Transverse colon (tissue), 4 donors: ENCODE measurements around the gene INAVA. TPM values are rescaled to one million over a fixed set of nuclear protein-coding genes. Genes with fewer than 3 reads are reported as not detected.
A peak's percentile ranks its signal among the peaks of the same experiment; 100 is the strongest.

ENCODE experiments used
- DNase-seq: peaks from one replicate; pipeline ENCODE4 v3.0.0-alpha.2; 2019
- H3K27ac ChIP-seq, 4 donors: fragments of 200-600 bp; sonication (generic); 2 replicates each; pipeline ENCODE4 v1.5.1; 2016 to 2018; ENCODE audit warnings: inconsistent platforms in 4 of 4
- H3K27me3 ChIP-seq: fragments of 200-600 bp; sonication (generic); 2 replicates; pipeline ENCODE4 v1.5.1; 2017; ENCODE audit warnings: inconsistent platforms
- H3K36me3 ChIP-seq, 4 donors: fragments of 200-600 bp; sonication (generic); 2 replicates each; pipeline ENCODE4 v1.5.1; 2017 to 2019; ENCODE audit warnings: inconsistent platforms in 4 of 4
- H3K4me1 ChIP-seq, 4 donors: fragments of 200-600 bp; sonication (generic); 2 replicates each; pipeline ENCODE4 v1.5.1; 2017 to 2020; ENCODE audit warnings: inconsistent platforms in 4 of 4
- H3K4me3 ChIP-seq, 4 donors: fragments of 200-600 bp; sonication (generic); 1 replicate in 1 of 4; 2 replicates in 3 of 4; pipeline versions ENCODE4 v1.5.1 to v1.6.1; 2017 to 2019; ENCODE audit warnings: inconsistent platforms in 4 of 4
- H3K9me3 ChIP-seq, 2 donors: fragments of 200-600 bp; sonication (generic); 2 replicates each; pipeline ENCODE4 v1.5.1; 2017 to 2019; ENCODE audit warnings: inconsistent platforms in 2 of 2
- EP300 ChIP-seq: sonication (generic); formaldehyde crosslinking; IDR thresholded peaks from one replicate; pipeline ENCODE4 v1.6.1; 2017; ENCODE audit warnings: antibody characterized with exemption, low read depth
- POLR2A ChIP-seq: fragments of 450-650 bp; IDR thresholded peaks from one replicate; pipeline ENCODE4 v1.6.1; 2016; ENCODE audit warnings: antibody characterized with exemption, mild to moderate bottlenecking, moderate library complexity
- POLR2AphosphoS5 ChIP-seq, 3 donors: sonication (generic); formaldehyde crosslinking; IDR thresholded peaks; one replicate each; pipeline ENCODE4 v1.6.1; 2016; ENCODE audit warnings: antibody characterized with exemption in 3 of 3
- WGBS, 2 donors: methylation state at CpG; one replicate each; pipeline ENCODE4 v1.1.5; 2018; ENCODE audit warnings: low coverage in 1 of 2; 5-methylcytosine and 5-hydroxymethylcytosine counted together
- in situ Hi-C, 4 donors: fragments of 200-750 bp; cut with MboI; loops; one replicate each; pipeline versions ENCODE4 v1.15.0 to v1.15.1; 2017; ENCODE audit warnings: low sequenced_read_pairs in 3 of 4, low pct_ligation_motif_present in 1 of 4, low pct_unique_long_range_greater_than_20kb in 1 of 4
- intact Hi-C: fragments of 100-400 bp; cut with DNase I; formaldehyde crosslinking; loops from one replicate; pipeline ENCODE4 v1.15.1; 2023; ENCODE audit warnings: low total_unique reads
- total RNA-seq, 4 donors: library from RNA; depleted of rRNA; stranded (reverse); fragments of >200 nt; gene quantifications; one replicate each; pipeline ENCODE4 v1.1.0, GENCODE V29; 2016
- TF ChIP-seq, protein P1 (sequence below), 5 experiments: fragments of 200-600 bp in 3 of 5; fragments of 450-650 bp in 2 of 5; sonication (generic) in 3 of 5; IDR thresholded peaks; 1 replicate in 2 of 5; 2 replicates in 3 of 5; pipeline ENCODE4 v1.5.1; 2016 to 2017; ENCODE audit warnings: antibody characterized with exemption in 5 of 5, inconsistent platforms in 3 of 5, mild to moderate bottlenecking in 2 of 5, moderate library complexity in 1 of 5

INAVA gene
- total RNA-seq, 4 donors from 2014 or later = 139 to 609 (median 265) TPM

DNA sequence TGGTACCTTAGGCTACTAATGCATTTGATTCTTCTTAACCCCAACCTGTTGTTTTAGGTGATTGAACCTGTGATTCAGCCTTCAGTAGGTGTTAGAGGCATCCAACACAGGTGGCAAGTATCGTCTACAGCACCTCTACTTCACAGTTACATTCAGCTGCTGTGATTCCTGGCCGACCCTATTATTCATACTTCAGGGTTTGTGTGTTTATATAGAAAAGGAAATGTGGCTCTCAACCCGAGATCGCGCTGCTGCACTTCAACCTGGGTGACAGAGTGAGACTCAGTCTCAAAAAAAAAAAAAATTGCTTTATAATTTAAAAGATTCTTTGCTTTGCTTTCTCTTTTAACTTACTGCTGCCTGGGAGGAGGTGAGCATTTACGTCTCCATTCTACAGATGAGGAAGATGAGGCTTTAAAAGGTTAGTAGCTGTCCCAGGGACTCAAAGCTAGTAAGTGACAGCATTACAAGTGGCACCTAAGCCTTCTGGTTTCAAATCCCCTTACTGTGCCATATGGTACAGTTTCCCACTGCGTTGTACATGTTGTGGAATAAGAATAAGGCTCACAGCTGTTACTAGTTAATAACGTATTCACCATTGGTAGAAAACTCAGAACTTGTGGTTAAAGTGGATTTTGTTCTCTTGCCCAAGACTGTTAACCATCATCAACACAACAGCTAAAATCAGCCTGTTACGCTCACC is 31.8 kb upstream of the INAVA start:
- TF ChIP-seq POLR2A = no peak
- TF ChIP-seq POLR2AphosphoS5 (IDR thresholded peaks at IDR 0.05) = no peak
- TF ChIP-seq EP300 = no peak
- TF ChIP-seq, protein P1, sequence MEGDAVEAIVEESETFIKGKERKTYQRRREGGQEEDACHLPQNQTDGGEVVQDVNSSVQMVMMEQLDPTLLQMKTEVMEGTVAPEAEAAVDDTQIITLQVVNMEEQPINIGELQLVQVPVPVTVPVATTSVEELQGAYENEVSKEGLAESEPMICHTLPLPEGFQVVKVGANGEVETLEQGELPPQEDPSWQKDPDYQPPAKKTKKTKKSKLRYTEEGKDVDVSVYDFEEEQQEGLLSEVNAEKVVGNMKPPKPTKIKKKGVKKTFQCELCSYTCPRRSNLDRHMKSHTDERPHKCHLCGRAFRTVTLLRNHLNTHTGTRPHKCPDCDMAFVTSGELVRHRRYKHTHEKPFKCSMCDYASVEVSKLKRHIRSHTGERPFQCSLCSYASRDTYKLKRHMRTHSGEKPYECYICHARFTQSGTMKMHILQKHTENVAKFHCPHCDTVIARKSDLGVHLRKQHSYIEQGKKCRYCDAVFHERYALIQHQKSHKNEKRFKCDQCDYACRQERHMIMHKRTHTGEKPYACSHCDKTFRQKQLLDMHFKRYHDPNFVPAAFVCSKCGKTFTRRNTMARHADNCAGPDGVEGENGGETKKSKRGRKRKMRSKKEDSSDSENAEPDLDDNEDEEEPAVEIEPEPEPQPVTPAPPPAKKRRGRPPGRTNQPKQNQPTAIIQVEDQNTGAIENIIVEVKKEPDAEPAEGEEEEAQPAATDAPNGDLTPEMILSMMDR (IDR thresholded peaks at IDR 0.05) = no peak
- Histone ChIP-seq H3K4me1 (no peaks in the 10 kb centered on the region), H3K4me3 (no peak overlapping the region), H3K27ac (no peak overlapping the region), H3K9me3 (no peaks in the 10 kb centered on the region), H3K27me3 (peaks cover 6% of the 10 kb centered on the region), H3K36me3 (no peaks in the 10 kb centered on the region)
- in situ Hi-C loops (no loop called here), intact Hi-C loops (no loop called here)
- no peak for DNase-seq
- WGBS, 2 donors = 45 to 76% methylated on average over 8 to 9 of the region's 9 CpGs

DNA sequence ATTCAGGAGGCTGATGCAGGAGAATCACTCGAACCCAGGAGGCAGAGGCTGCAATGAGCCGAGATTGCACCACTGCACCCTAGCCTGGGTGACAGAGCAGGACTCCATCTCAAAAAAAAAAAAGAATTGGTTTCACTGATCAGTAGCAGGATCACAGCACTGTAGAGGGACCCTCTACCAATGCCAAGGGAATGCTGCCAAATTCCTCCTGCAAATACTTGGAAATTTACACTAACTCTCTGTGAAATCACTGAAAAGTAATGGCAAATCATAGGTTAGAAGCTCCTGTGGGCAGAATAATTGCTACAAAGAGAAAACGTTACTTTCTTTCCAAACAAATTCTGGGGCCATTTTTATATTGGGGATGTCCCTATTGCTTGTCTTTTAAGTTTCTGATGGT is 28.6 kb upstream of the INAVA start:
- Histone ChIP-seq H3K27ac (no peak overlapping the region), H3K27me3 (peaks cover 23% of the 10 kb centered on the region), H3K36me3 (no peaks in the 10 kb centered on the region), H3K4me3 (no peak overlapping the region), H3K4me1 (no peaks in the 10 kb centered on the region), H3K9me3 (no peaks in the 10 kb centered on the region)
- WGBS, 2 donors = 60 to 65% methylated on average over 2 to 3 of the region's 3 CpGs
- DNase-seq = no peak
- in situ Hi-C loops = no loop called here
- TF ChIP-seq, protein P1 (IDR thresholded peaks at IDR 0.05) = no peak
- no peak for TF ChIP-seq POLR2A
- no peak for TF ChIP-seq POLR2AphosphoS5 (IDR thresholded peaks at IDR 0.05)
- no peak for TF ChIP-seq EP300
- intact Hi-C loops = loop anchor here (2.0 kb wide), 1 partner anchor 43 kb away; no protein-coding TSS in a partner anchor

DNA sequence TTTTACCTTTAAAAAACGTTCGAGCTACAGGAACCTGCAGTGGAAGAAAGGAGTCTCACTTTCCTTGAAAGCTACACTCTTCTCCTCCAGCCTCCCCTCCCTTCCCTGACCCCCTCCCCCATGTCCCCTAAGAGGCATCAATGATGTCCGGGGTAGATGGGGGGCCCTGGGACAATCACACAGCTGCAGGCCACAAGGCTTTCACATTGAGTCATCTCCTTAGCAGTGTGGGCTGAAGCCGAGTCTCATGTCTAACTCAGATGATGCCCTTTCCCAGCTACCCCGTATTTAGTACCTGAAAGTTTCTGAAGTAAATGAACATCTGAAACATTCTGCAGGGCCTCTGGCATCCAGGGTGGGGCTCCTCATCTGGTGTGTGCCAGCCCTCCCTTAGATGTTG is 28.2 kb upstream of the INAVA start:
- WGBS, 2 donors = 42 to 45% methylated on average over 2 to 5 of the region's 5 CpGs
- H3K36me3 ChIP-seq = no peaks in the 10 kb centered on the region
- H3K27me3 ChIP-seq = peaks cover 25% of the 10 kb centered on the region
- intact Hi-C loops (loop anchor here (2.0 kb wide), 1 partner anchor 44 kb away; no protein-coding TSS in a partner anchor), in situ Hi-C loops (no loop called here)
- H3K9me3 ChIP-seq = no peaks in the 10 kb centered on the region
- H3K4me1 ChIP-seq = no peaks in the 10 kb centered on the region
- no peak overlapping the region for H3K27ac ChIP-seq
- peak; percentile 43 for DNase-seq
- TF ChIP-seq POLR2AphosphoS5 (IDR thresholded peaks at IDR 0.05) = no peak
- no peak for TF ChIP-seq EP300
- TF ChIP-seq, protein P1 (IDR thresholded peaks at IDR 0.05) = no peak
- TF ChIP-seq POLR2A = no peak
- H3K4me3 ChIP-seq = no peak overlapping the region

DNA sequence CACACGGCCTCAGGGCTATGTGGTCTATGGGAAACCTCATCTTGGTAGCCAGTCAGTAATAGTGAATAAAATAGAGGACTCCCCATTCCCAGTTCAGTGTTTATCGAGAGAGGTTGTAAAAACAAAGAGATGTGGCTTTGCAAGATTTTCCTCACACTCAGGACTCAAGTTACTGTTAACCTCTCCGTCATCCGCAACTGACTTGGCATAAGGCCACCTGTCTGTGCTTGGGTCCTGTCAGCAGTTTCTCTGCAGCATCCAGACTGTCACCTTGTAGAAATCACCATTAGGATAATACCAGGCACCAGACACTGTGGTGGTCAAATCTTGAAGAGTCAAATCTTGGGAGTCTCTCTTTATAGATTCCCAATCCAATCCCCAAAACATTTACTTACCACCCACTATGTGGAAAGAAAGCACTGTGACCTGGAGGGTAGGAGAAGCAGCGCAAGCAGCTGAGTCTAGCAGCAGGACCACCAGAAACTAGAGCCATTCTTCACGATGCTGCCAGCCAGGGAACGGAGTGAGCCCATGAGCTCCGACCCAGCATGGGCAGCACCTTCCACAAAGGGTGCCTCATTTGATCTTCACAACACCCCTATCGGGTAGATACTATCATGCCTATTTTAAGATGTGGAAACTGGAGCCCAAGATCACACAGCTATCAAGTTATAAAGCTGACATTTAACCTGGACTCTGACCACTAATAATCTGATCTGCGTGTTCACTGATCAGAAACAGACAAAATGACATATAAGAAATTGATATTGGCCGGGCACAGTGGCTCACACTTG is 27.5 kb upstream of the INAVA start:
- no peaks in the 10 kb centered on the region for H3K4me1 ChIP-seq
- in situ Hi-C loops = no loop called here
- H3K4me3 ChIP-seq = no peak overlapping the region
- H3K27ac ChIP-seq = no peak overlapping the region
- intact Hi-C loops = loop anchor here (2.0 kb wide), 1 partner anchor 44 kb away; no protein-coding TSS in a partner anchor
- H3K27me3 ChIP-seq = peaks cover 31% of the 10 kb centered on the region
- TF ChIP-seq, protein P1 (IDR thresholded peaks at IDR 0.05) = no peak
- TF ChIP-seq POLR2AphosphoS5 (IDR thresholded peaks at IDR 0.05) = no peak
- no peak for TF ChIP-seq EP300
- TF ChIP-seq POLR2A = no peak
- H3K9me3 ChIP-seq = no peaks in the 10 kb centered on the region
- DNase-seq = no peak
- H3K36me3 ChIP-seq = no peaks in the 10 kb centered on the region
- WGBS, 2 donors = 53 to 56% methylated on average over 4 to 11 of the region's 11 CpGs
